ENCODE data around the gene OR3A1. TPM values are rescaled to one million over a fixed set of nuclear protein-coding genes. Genes with fewer than 3 reads are reported as not detected.

OR3A1 gene
- total RNA-seq, 1 donor from 2014 or later: not detected

Other genes with a start within 250 kb of the OR3A1 start
- not detected for gene OR1D5, start 234.8 kb downstream of the OR3A1 start, total RNA-seq
- gene OR1D2, start 193.9 kb downstream of the OR3A1 start, total RNA-seq: not detected
- gene OR1G1, start 170.8 kb downstream of the OR3A1 start, total RNA-seq: not detected
- gene OR1A2, start 100.8 kb downstream of the OR3A1 start, total RNA-seq: not detected
- gene OR1A1, start 90.7 kb downstream of the OR3A1 start, total RNA-seq: not detected
- gene OR3A2, start 87.9 kb upstream of the OR3A1 start, total RNA-seq: 0.22 TPM
- not detected for gene OR1E1, start 100.0 kb upstream of the OR3A1 start, total RNA-seq
- gene OR3A3, start 113.0 kb upstream of the OR3A1 start, total RNA-seq: not detected
- gene OR1E2, start 135.5 kb upstream of the OR3A1 start, total RNA-seq: not detected
- 0.84 TPM for gene SPATA22, start 173.5 kb upstream of the OR3A1 start, total RNA-seq
- 3.8 TPM for gene ASPA, start 177.6 kb upstream of the OR3A1 start, total RNA-seq

Measured in Right ventricle myocardium inferior (tissue), 1 donor.